ENCODE results near the gene AK5. TPM values are rescaled to one million over a fixed set of nuclear protein-coding genes. Genes with fewer than 3 reads are reported as not detected.

The AK5 gene
- total and polyA plus RNA-seq, 2 experiments from 2014 or later, result 8.8 to 12.2 TPM

DNA sequence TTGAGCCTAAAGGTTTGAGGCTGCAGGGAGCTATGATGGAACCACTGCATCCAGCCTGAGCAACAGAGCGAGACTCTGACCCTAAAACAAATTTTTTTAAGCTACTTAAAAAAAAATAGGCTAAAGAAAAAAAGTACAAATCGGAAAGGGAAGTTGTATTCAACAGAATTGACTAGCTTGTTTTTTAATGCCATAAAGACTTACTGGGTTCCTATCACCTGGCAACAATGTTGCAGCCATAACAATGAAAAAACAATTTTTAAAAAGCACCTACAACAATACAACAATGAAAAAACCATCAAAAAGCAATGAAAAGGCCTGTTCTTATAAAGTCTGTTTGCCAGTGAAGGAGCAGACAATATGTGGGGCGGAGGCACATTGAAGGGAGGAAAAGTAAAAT lies 42.5 kb upstream of the AK5 start:
- Histone ChIP-seq H3K79me2 (replicated peaks; ENCODE audit: insufficient read depth) (no peaks in the 10 kb centered on the region), H3K9me2 (ENCODE audit: insufficient read depth) (no peaks in the 10 kb centered on the region), H3K4me3 (no peak overlapping the region), H3K27me3 (ENCODE audit: insufficient read depth) (no peaks in the 10 kb centered on the region), H3K4me1 (ENCODE audit: insufficient read depth) (no peaks in the 10 kb centered on the region), H3K36me3 (ENCODE audit: insufficient read depth) (no peaks in the 10 kb centered on the region; the same call in 1 of the 2 replicates), H3K4me2 (no peak overlapping the region), H3F3A (replicated peaks; ENCODE audit: low read depth) (no peaks in the 10 kb centered on the region), H2AFZ (no peak overlapping the region), H3K27ac (ENCODE audit: low read depth) (no peak overlapping the region), H4K20me1 (replicated peaks; ENCODE audit: insufficient read depth) (no peaks in the 10 kb centered on the region)
- no peak for DNase-seq (ENCODE audit: low spot score)
- Mint-ChIP-seq H3K4me1 (no peaks in the 10 kb centered on the region), H3K27ac (no peak overlapping the region), H3K4me3 (no peak overlapping the region), H3K27me3 (ENCODE audit: insufficient read depth, low read depth, poor library complexity) (no peaks in the 10 kb centered on the region), H3K36me3 (ENCODE audit: low read depth) (peaks cover 7% of the 10 kb centered on the region; the same call in 2 of the 3 replicates), H3K9me3 (peaks cover 7% of the 10 kb centered on the region; the same call in 2 of the 3 replicates)
- TF ChIP-seq, protein P1, sequence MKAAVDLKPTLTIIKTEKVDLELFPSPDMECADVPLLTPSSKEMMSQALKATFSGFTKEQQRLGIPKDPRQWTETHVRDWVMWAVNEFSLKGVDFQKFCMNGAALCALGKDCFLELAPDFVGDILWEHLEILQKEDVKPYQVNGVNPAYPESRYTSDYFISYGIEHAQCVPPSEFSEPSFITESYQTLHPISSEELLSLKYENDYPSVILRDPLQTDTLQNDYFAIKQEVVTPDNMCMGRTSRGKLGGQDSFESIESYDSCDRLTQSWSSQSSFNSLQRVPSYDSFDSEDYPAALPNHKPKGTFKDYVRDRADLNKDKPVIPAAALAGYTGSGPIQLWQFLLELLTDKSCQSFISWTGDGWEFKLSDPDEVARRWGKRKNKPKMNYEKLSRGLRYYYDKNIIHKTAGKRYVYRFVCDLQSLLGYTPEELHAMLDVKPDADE (IDR thresholded peaks at IDR 0.05), result no peak
- TF ChIP-seq JUNB (IDR thresholded peaks at IDR 0.05; ENCODE audit: unreplicated experiment) (no peak), STAT1 (IDR thresholded peaks at IDR 0.05; ENCODE audit: unreplicated experiment) (no peak), ZNF114 (CRISPR knock-in tag; IDR thresholded peaks at IDR 0.05) (no peak), EZH2 (IDR thresholded peaks at IDR 0.05; ENCODE audit: low read depth, unreplicated experiment) (no peak), NANOG (IDR thresholded peaks at IDR 0.05; ENCODE audit: borderline replicate concordance) (no peak), POLR2AphosphoS5 (IDR thresholded peaks at IDR 0.05; ENCODE audit: low read depth) (no peak), EZH2phosphoT487 (IDR thresholded peaks at IDR 0.05; ENCODE audit: unreplicated experiment) (no peak), ZNF331 (CRISPR knock-in tag; IDR thresholded peaks at IDR 0.05; ENCODE audit: low read depth) (no peak), CREB1 (CRISPR knock-in tag; IDR thresholded peaks at IDR 0.05; ENCODE audit: low read depth) (no peak)
- TF ChIP-seq, protein P2, sequence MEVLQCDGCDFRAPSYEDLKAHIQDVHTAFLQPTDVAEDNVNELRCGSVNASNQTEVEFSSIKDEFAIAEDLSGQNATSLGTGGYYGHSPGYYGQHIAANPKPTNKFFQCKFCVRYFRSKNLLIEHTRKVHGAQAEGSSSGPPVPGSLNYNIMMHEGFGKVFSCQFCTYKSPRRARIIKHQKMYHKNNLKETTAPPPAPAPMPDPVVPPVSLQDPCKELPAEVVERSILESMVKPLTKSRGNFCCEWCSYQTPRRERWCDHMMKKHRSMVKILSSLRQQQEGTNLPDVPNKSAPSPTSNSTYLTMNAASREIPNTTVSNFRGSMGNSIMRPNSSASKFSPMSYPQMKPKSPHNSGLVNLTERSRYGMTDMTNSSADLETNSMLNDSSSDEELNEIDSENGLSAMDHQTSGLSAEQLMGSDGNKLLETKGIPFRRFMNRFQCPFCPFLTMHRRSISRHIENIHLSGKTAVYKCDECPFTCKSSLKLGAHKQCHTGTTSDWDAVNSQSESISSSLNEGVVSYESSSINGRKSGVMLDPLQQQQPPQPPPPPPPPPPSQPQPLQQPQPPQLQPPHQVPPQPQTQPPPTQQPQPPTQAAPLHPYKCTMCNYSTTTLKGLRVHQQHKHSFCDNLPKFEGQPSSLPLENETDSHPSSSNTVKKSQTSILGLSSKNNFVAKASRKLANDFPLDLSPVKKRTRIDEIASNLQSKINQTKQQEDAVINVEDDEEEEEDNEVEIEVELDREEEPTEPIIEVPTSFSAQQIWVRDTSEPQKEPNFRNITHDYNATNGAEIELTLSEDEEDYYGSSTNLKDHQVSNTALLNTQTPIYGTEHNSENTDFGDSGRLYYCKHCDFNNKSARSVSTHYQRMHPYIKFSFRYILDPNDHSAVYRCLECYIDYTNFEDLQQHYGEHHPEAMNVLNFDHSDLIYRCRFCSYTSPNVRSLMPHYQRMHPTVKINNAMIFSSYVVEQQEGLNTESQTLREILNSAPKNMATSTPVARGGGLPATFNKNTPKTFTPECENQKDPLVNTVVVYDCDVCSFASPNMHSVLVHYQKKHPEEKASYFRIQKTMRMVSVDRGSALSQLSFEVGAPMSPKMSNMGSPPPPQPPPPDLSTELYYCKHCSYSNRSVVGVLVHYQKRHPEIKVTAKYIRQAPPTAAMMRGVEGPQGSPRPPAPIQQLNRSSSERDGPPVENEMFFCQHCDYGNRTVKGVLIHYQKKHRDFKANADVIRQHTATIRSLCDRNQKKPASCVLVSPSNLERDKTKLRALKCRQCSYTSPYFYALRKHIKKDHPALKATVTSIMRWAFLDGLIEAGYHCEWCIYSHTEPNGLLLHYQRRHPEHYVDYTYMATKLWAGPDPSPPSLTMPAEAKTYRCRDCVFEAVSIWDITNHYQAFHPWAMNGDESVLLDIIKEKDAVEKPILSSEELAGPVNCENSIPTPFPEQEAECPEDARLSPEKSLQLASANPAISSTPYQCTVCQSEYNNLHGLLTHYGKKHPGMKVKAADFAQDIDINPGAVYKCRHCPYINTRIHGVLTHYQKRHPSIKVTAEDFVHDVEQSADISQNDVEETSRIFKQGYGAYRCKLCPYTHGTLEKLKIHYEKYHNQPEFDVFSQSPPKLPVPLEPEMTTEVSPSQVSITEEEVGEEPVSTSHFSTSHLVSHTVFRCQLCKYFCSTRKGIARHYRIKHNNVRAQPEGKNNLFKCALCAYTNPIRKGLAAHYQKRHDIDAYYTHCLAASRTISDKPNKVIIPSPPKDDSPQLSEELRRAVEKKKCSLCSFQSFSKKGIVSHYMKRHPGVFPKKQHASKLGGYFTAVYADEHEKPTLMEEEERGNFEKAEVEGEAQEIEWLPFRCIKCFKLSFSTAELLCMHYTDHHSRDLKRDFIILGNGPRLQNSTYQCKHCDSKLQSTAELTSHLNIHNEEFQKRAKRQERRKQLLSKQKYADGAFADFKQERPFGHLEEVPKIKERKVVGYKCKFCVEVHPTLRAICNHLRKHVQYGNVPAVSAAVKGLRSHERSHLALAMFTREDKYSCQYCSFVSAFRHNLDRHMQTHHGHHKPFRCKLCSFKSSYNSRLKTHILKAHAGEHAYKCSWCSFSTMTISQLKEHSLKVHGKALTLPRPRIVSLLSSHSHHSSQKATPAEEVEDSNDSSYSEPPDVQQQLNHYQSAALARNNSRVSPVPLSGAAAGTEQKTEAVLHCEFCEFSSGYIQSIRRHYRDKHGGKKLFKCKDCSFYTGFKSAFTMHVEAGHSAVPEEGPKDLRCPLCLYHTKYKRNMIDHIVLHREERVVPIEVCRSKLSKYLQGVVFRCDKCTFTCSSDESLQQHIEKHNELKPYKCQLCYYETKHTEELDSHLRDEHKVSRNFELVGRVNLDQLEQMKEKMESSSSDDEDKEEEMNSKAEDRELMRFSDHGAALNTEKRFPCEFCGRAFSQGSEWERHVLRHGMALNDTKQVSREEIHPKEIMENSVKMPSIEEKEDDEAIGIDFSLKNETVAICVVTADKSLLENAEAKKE (CRISPR knock-in tag; IDR thresholded peaks at IDR 0.05), result no peak
- TF ChIP-seq, protein P3, sequence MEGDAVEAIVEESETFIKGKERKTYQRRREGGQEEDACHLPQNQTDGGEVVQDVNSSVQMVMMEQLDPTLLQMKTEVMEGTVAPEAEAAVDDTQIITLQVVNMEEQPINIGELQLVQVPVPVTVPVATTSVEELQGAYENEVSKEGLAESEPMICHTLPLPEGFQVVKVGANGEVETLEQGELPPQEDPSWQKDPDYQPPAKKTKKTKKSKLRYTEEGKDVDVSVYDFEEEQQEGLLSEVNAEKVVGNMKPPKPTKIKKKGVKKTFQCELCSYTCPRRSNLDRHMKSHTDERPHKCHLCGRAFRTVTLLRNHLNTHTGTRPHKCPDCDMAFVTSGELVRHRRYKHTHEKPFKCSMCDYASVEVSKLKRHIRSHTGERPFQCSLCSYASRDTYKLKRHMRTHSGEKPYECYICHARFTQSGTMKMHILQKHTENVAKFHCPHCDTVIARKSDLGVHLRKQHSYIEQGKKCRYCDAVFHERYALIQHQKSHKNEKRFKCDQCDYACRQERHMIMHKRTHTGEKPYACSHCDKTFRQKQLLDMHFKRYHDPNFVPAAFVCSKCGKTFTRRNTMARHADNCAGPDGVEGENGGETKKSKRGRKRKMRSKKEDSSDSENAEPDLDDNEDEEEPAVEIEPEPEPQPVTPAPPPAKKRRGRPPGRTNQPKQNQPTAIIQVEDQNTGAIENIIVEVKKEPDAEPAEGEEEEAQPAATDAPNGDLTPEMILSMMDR (conservative IDR thresholded peaks at IDR 0.05; ENCODE audit: low read depth in 2 of 2), result no peak
- TF ChIP-seq, protein P4, sequence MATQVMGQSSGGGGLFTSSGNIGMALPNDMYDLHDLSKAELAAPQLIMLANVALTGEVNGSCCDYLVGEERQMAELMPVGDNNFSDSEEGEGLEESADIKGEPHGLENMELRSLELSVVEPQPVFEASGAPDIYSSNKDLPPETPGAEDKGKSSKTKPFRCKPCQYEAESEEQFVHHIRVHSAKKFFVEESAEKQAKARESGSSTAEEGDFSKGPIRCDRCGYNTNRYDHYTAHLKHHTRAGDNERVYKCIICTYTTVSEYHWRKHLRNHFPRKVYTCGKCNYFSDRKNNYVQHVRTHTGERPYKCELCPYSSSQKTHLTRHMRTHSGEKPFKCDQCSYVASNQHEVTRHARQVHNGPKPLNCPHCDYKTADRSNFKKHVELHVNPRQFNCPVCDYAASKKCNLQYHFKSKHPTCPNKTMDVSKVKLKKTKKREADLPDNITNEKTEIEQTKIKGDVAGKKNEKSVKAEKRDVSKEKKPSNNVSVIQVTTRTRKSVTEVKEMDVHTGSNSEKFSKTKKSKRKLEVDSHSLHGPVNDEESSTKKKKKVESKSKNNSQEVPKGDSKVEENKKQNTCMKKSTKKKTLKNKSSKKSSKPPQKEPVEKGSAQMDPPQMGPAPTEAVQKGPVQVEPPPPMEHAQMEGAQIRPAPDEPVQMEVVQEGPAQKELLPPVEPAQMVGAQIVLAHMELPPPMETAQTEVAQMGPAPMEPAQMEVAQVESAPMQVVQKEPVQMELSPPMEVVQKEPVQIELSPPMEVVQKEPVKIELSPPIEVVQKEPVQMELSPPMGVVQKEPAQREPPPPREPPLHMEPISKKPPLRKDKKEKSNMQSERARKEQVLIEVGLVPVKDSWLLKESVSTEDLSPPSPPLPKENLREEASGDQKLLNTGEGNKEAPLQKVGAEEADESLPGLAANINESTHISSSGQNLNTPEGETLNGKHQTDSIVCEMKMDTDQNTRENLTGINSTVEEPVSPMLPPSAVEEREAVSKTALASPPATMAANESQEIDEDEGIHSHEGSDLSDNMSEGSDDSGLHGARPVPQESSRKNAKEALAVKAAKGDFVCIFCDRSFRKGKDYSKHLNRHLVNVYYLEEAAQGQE (IDR thresholded peaks at IDR 0.05; ENCODE audit: unreplicated experiment), result no peak
- ATAC-seq, result no peak

All from GM23338 (cell line).